Measurements from ENCODE around the gene REPIN1.
A peak's percentile ranks its signal among the peaks of the same experiment; 100 is the strongest.

The REPIN1 gene

DNA sequence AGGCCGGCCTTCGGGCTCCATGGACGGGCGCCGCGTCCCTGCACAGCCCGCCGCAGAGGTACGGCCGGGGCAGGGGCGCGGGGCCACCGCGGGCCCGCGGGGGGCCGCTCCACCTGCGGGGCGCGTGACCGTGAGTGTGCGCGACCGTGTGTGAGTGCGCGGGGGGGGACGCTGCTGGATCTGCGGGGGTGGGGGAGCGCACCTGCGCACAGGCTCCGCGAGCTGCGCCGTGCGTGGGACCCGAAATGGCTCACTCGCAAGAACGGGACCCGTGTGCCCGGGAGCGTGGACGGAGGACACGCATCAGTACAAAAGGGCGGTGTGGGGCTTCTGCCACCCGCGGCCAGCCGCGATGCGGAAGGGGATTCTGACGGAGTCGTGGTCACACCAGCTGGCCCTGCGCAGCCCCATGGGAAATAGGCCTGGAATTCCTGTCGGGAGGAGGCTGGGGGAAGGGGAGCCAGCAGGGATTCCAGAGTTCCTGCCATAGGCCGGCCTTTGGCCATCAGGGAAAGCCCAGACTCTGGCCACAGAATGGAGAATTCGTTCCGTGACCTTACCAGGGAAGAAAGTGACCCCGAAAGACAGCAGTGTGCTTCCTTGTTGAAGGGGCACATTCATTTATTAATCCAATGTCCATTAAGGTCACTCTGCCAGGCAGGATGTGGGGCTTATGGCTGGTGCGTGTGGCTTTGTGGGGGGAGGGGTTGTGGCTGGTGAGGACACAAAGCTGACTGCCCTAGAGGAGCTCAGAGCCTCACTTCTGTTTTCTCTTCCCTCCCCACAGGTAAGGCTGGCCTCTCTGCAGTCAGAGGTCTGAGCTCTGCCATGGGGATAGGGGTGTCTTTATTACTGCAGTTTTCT lies 494 bp downstream of the REPIN1 start:
- peak; percentile 59 for DNase-seq (ENCODE audit: extremely low read depth, insufficient read length)

DNA sequence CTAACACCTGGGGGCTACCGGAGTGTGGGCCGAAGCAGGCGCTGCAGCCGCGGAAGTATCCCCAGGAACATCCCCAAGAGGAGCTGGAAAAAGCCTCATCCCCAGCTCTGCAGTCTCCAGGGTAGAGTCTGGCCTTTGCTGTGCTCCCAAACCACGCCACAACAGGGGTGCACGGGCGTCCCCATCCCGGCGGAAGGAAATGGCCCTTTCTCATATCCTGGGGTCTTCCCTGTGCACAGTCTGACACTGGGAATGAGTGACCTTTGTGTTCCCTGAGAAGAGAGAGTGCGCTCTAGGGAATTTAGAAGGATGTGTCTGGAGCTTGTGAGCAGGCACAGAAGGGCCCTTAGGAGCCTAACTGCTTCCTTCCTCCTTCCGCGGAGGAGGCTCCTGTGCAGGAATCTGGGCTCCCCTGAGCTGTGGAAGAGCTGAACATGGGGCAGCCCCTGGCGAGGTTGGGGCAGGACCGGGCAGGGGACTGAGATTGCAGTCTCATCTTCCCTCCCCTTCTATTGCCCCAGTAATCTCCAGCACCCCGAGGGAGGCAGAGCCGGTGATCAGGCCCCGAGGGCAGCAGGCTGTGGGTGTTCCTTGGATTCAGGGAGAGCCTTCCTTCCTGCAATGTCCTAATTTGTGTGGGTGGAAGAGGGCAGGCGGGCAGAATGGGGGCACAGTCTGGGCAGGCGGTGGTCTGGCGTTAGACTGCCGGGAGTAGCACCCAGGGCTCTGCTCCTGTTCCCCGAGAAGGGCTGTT lies 1.3 kb downstream of the REPIN1 start:
- Histone ChIP-seq H3K4me3 (replicated peaks; ENCODE audit: low read depth, low read length) (peak overlapping the region; percentile 100), H3K27me3 (replicated peaks; ENCODE audit: control insufficient read depth, insufficient read depth, low read length) (no peaks in the 10 kb centered on the region), H3K36me3 (ENCODE audit: control insufficient read depth, insufficient read depth, low read length) (peaks cover 27% of the 10 kb centered on the region)
- DNase-seq (ENCODE audit: extremely low read depth, insufficient read length) = no peak
- TF ChIP-seq, protein P1, sequence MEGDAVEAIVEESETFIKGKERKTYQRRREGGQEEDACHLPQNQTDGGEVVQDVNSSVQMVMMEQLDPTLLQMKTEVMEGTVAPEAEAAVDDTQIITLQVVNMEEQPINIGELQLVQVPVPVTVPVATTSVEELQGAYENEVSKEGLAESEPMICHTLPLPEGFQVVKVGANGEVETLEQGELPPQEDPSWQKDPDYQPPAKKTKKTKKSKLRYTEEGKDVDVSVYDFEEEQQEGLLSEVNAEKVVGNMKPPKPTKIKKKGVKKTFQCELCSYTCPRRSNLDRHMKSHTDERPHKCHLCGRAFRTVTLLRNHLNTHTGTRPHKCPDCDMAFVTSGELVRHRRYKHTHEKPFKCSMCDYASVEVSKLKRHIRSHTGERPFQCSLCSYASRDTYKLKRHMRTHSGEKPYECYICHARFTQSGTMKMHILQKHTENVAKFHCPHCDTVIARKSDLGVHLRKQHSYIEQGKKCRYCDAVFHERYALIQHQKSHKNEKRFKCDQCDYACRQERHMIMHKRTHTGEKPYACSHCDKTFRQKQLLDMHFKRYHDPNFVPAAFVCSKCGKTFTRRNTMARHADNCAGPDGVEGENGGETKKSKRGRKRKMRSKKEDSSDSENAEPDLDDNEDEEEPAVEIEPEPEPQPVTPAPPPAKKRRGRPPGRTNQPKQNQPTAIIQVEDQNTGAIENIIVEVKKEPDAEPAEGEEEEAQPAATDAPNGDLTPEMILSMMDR (IDR thresholded peaks at IDR 0.05; ENCODE audit: insufficient read depth, low read length, poor library complexity, severe bottlenecking) = no peak

More for the DNA sequence above, 494 bp downstream of the REPIN1 start:
- TF ChIP-seq, protein P1 (IDR thresholded peaks at IDR 0.05; ENCODE audit: insufficient read depth, low read length, poor library complexity, severe bottlenecking) = no peak
- Histone ChIP-seq H3K4me3 (replicated peaks; ENCODE audit: low read depth, low read length) (peak overlapping the region; percentile 100), H3K27me3 (replicated peaks; ENCODE audit: control insufficient read depth, insufficient read depth, low read length) (no peaks in the 10 kb centered on the region), H3K36me3 (ENCODE audit: control insufficient read depth, insufficient read depth, low read length) (peaks cover 23% of the 10 kb centered on the region)

DNA sequence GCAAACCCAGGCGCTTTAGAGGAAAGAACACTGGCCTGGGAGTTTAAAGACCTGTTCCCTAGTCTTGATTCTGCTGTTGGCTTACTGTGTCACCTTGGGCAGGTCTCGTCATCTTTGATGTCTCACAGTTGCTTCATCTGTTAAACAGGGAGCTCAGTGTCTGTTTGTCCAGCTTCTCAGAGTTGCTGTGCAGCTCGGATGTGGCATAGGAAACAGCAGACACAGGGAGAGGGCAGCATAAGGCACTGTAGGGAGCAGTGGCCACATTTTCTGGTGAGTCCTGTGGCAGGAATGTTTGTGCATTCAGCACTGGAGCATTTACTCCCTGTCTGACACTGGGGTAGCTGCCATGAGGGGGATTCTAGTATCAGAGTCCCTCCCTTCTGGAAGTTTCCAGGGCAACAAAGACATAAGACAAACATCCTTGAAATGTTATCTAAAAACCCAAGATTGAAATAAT lies 2.0 kb downstream of the REPIN1 start:
- Histone ChIP-seq H3K36me3 (ENCODE audit: control insufficient read depth, insufficient read depth, low read length) (peaks cover 27% of the 10 kb centered on the region), H3K27me3 (replicated peaks; ENCODE audit: control insufficient read depth, insufficient read depth, low read length) (no peaks in the 10 kb centered on the region), H3K4me3 (replicated peaks; ENCODE audit: low read depth, low read length) (peak overlapping the region; percentile 100; the same call in 1 of the 2 replicates)
- TF ChIP-seq, protein P1 (IDR thresholded peaks at IDR 0.05; ENCODE audit: insufficient read depth, low read length, poor library complexity, severe bottlenecking) = no peak
- no peak for DNase-seq (ENCODE audit: extremely low read depth, insufficient read length)

DNA sequence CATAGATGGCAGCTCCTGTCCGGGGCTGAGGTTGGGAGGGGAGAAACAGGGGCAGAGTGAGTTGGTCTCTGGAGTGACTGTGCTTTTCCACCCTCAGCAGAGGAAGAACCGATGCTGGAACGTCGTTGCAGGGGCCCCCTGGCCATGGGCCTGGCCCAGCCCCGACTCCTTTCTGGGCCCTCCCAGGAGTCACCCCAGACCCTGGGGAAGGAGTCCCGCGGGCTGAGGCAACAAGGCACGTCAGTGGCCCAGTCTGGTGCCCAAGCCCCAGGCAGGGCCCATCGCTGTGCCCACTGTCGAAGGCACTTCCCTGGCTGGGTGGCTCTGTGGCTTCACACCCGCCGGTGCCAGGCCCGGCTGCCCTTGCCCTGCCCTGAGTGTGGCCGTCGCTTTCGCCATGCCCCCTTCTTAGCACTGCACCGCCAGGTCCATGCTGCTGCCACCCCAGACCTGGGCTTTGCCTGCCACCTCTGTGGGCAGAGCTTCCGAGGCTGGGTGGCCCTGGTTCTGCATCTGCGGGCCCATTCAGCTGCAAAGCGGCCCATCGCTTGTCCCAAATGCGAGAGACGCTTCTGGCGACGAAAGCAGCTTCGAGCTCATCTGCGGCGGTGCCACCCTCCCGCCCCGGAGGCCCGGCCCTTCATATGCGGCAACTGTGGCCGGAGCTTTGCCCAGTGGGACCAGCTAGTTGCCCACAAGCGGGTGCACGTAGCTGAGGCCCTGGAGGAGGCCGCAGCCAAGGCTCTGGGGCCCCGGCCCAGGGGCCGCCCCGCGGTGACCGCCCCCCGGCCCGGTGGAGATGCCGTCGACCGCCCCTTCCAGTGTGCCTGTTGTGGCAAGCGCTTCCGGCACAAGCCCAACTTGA lies 2.7 kb downstream of the REPIN1 start:
- Histone ChIP-seq H3K27me3 (replicated peaks; ENCODE audit: control insufficient read depth, insufficient read depth, low read length) (no peaks in the 10 kb centered on the region), H3K36me3 (ENCODE audit: control insufficient read depth, insufficient read depth, low read length) (peaks cover 27% of the 10 kb centered on the region), H3K4me3 (replicated peaks; ENCODE audit: low read depth, low read length) (no peak overlapping the region)
- TF ChIP-seq, protein P1 (IDR thresholded peaks at IDR 0.05; ENCODE audit: insufficient read depth, low read length, poor library complexity, severe bottlenecking) = no peak
- DNase-seq (ENCODE audit: extremely low read depth, insufficient read length) = no peak

DNA sequence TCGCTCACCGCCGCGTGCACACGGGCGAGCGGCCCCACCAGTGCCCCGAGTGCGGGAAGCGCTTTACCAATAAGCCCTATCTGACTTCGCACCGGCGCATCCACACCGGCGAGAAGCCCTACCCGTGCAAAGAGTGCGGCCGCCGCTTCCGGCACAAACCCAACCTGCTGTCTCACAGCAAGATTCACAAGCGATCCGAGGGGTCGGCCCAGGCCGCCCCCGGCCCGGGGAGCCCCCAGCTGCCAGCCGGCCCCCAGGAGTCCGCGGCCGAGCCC lies 3.3 kb downstream of the REPIN1 start:
- TF ChIP-seq, protein P1 (IDR thresholded peaks at IDR 0.05; ENCODE audit: insufficient read depth, low read length, poor library complexity, severe bottlenecking) = no peak
- H3K36me3 ChIP-seq (ENCODE audit: control insufficient read depth, insufficient read depth, low read length) = peaks cover 27% of the 10 kb centered on the region
- no peak for DNase-seq (ENCODE audit: extremely low read depth, insufficient read length)

More for the DNA sequence above, 3.3 kb downstream of the REPIN1 start:
- Histone ChIP-seq H3K4me3 (replicated peaks; ENCODE audit: low read depth, low read length) (no peak overlapping the region), H3K27me3 (replicated peaks; ENCODE audit: control insufficient read depth, insufficient read depth, low read length) (no peaks in the 10 kb centered on the region)

All from GM06990 (cell line).